ENCODE measurements around the gene LY6G6D. TPM values are rescaled to one million over a fixed set of nuclear protein-coding genes. Genes with fewer than 3 reads are reported as not detected.

LY6G6D gene
- total and polyA plus RNA-seq, 2 donors (not counting 3 experiments of a cell fraction or from before 2014, with no cell fraction given): not detected

GRCh38 chr6:31666337-31666965 is 48.7 kb upstream of the LY6G6D start:
- peak overlapping the region; percentile 81 for H3K4me2 ChIP-seq (ENCODE audit: insufficient read depth, low read length)
- peak overlapping the region; percentile 70 to 94 (median 72) for H3K4me3 ChIP-seq (replicated peaks in 1 of 3; ENCODE audit: insufficient read depth in 1 of 3, low read depth in 1 of 3, low read length in 3 of 3)
- BruUV-seq (replicated peaks): no TSS peak
- H3K27ac ChIP-seq (ENCODE audit: insufficient read depth, low read depth, low read length): peak overlapping the region; percentile 45
- peak overlapping the region; percentile 60 for H2AFZ ChIP-seq (ENCODE audit: low read depth, low read length)
- H3K27me3 ChIP-seq (ENCODE audit: control insufficient read depth in 2 of 2, insufficient read depth in 2 of 2, low read length in 2 of 2): no peaks in the 10 kb centered on the region
- H3K9ac ChIP-seq (replicated peaks; ENCODE audit: extremely low read depth, insufficient read depth, low read length): peak overlapping the region; percentile 68
- no peak for FAIRE-seq
- peaks cover 25 to 31% of the 10 kb centered on the region in 2 experiments for H3K36me3 ChIP-seq (ENCODE audit: control insufficient read depth in 2 of 2, extremely low read depth in 1 of 2, insufficient read depth in 2 of 2, low read length in 2 of 2)
- H3K4me1 ChIP-seq (ENCODE audit: control insufficient read depth, extremely low read depth, insufficient read depth, low read length): peaks cover 24% of the 10 kb centered on the region
- H3K79me2 ChIP-seq (ENCODE audit: control insufficient read depth, insufficient read depth, low read length): peaks cover 32% of the 10 kb centered on the region
- no peaks in the 10 kb centered on the region for H3K9me1 ChIP-seq (replicated peaks; ENCODE audit: control insufficient read depth, extremely low read depth, insufficient read depth, low read length)
- CTCF ChIA-PET: no interaction called here
- H4K20me1 ChIP-seq (replicated peaks; ENCODE audit: control insufficient read depth, extremely low read depth, insufficient read depth, low read length): no peaks in the 10 kb centered on the region
- POLR2A ChIA-PET: no interaction called here
- intact Hi-C loops (cut with micrococcal nuclease): loop anchor here (2.0 to 10.0 kb wide), 3 partner anchors 14 to 528 kb away; partner anchors contain the start of genes GPSM3, LY6G5C and PBX2
- H3K9me3 ChIP-seq (replicated peaks; ENCODE audit: control insufficient read depth, insufficient read depth, low read length): no peaks in the 10 kb centered on the region
- no peak for DNase-seq (ENCODE audit: low read depth, low spot score)
- no peak for TF ChIP-seq JUN (IDR thresholded peaks at IDR 0.05; ENCODE audit: borderline replicate concordance, insufficient read depth, insufficient read length, low read depth)
- no peak for TF ChIP-seq MAX (IDR thresholded peaks at IDR 0.05; ENCODE audit: insufficient read depth, insufficient read length)
- no peak for TF ChIP-seq POLR2AphosphoS5 (IDR thresholded peaks at IDR 0.05; ENCODE audit: insufficient read depth, low read depth, low read length)
- TF ChIP-seq FOS (IDR thresholded peaks at IDR 0.05; ENCODE audit: borderline replicate concordance, insufficient read depth, low read length): no peak
- no peak for TF ChIP-seq MYC (IDR thresholded peaks at IDR 0.05; ENCODE audit: low read depth, low read length)
- dilution Hi-C loops (cut with MboI; ENCODE audit: extremely low pct_ligation_motif_present, low sequenced_read_pairs): no loop called here

DNA sequence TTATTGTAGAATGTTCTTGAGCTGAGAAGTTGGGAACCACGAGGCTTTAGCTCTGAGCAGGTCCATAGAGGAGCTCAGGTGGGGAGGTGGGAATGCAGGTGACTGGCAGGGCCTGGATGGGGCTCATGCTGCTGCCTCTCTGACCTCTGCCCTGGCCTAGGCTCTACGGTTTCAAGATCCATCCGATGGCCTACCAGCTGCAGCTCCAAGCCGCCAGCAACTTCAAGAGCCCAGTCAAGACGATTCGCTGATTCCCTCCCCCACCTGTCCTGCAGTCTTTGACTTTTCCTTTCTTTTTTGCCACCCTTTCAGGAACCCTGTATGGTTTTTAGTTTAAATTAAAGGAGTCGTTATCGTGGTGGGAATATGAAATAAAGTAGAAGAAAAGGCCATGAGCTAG is 45.5 kb upstream of the LY6G6D start, which contains the start of gene LY6G5B:
Gene LY6G5B (plus strand): TSS at position 301 of the 400 bp plus-strand sequence. CDS start 975 bp downstream, outside the sequence.
- H3K9me1 ChIP-seq (replicated peaks; ENCODE audit: control insufficient read depth, extremely low read depth, insufficient read depth, low read length): no peaks in the 10 kb centered on the region
- CTCF ChIA-PET: interaction anchor here (0.6 to 1.9 kb wide), 2 partner anchors 67 to 160 kb away, joined by 3 to 8 read pairs; no protein-coding TSS in a partner anchor
- H3K27me3 ChIP-seq (ENCODE audit: control insufficient read depth in 2 of 2, insufficient read depth in 2 of 2, low read length in 2 of 2): no peaks in the 10 kb centered on the region
- H3K4me1 ChIP-seq (ENCODE audit: control insufficient read depth, extremely low read depth, insufficient read depth, low read length): peaks cover 9% of the 10 kb centered on the region
- POLR2A ChIA-PET: no interaction called here
- no peaks in the 10 kb centered on the region for H4K20me1 ChIP-seq (replicated peaks; ENCODE audit: control insufficient read depth, extremely low read depth, insufficient read depth, low read length)
- BruUV-seq (replicated peaks): no TSS peak
- H3K9me3 ChIP-seq (replicated peaks; ENCODE audit: control insufficient read depth, insufficient read depth, low read length): no peaks in the 10 kb centered on the region
- DNase-seq (ENCODE audit: low read depth, low spot score) (no peak), FAIRE-seq (no peak)
- H3K4me3 ChIP-seq (replicated peaks in 1 of 3; ENCODE audit: insufficient read depth in 1 of 3, low read depth in 1 of 3, low read length in 3 of 3): no peak within 1 kb of the TSS
- intact Hi-C loops (cut with micrococcal nuclease): loop anchor here (5.0 to 10.0 kb wide), 2 partner anchors 163 to 525 kb away; partner anchors contain the start of genes GPSM3 and PBX2
- dilution Hi-C loops (cut with MboI; ENCODE audit: extremely low pct_ligation_motif_present, low sequenced_read_pairs): no loop called here
- peaks cover 26% of the 10 kb centered on the region for H3K79me2 ChIP-seq (ENCODE audit: control insufficient read depth, insufficient read depth, low read length)
- no peak within 1 kb of the TSS for H2AFZ ChIP-seq (ENCODE audit: low read depth, low read length)
- H3K36me3 ChIP-seq (ENCODE audit: control insufficient read depth in 2 of 2, extremely low read depth in 1 of 2, insufficient read depth in 2 of 2, low read length in 2 of 2): peaks cover 29 to 47% of the 10 kb centered on the region in 2 experiments
- no peak for TF ChIP-seq POLR2A (IDR thresholded peaks at IDR 0.05; ENCODE audit: low read depth, low read length)
- TF ChIP-seq MYC (IDR thresholded peaks at IDR 0.05; ENCODE audit: low read depth, low read length): no peak
- no peak for TF ChIP-seq JUN (IDR thresholded peaks at IDR 0.05; ENCODE audit: borderline replicate concordance, insufficient read depth, insufficient read length, low read depth)
- TF ChIP-seq CTCF (IDR thresholded peaks at IDR 0.05; ENCODE audit: extremely low read depth in 1 of 2, insufficient read depth in 1 of 2, low read depth in 1 of 2, low read length in 2 of 2): no peak
- no peak for TF ChIP-seq FOS (IDR thresholded peaks at IDR 0.05; ENCODE audit: borderline replicate concordance, insufficient read depth, low read length)
- no peak for TF ChIP-seq EZH2 (IDR thresholded peaks at IDR 0.05; ENCODE audit: borderline replicate concordance, low read depth, low read length, severe bottlenecking)
- TF ChIP-seq POLR2AphosphoS5 (IDR thresholded peaks at IDR 0.05; ENCODE audit: insufficient read depth, low read depth, low read length): no peak
- no peak for TF ChIP-seq GATA2 (IDR thresholded peaks at IDR 0.05; ENCODE audit: insufficient read depth, insufficient read length, low read depth, low read length)
- no peak for TF ChIP-seq MAX (IDR thresholded peaks at IDR 0.05; ENCODE audit: insufficient read depth, insufficient read length)
- no peak within 1 kb of the TSS for H3K9ac ChIP-seq (replicated peaks; ENCODE audit: extremely low read depth, insufficient read depth, low read length)
- no peak within 1 kb of the TSS for H3K4me2 ChIP-seq (ENCODE audit: insufficient read depth, low read length)
- H3K27ac ChIP-seq (ENCODE audit: insufficient read depth, low read depth, low read length): no peak within 1 kb of the TSS

All from endothelial cell of umbilical vein (primary cell).